MM.1S (cell line): ENCODE results near the gene NKX2-2.

Source experiments
- DNase-seq: peaks from one replicate; pipeline ENCODE4 v3.0.0-alpha.2; 2015
- H2AFZ ChIP-seq: fragments of 300-600 bp; sonication (generic); 2 replicates; pipeline ENCODE4 v1.6.0; 2016; ENCODE audit warnings: antibody characterized with exemption, low read length
- H3F3A ChIP-seq: fragments of 300-600 bp; sonication (generic); 2 replicates; pipeline ENCODE4 v1.6.1; 2016; ENCODE audit warnings: mild to moderate bottlenecking, antibody characterized with exemption, low read length, moderate library complexity, mixed read lengths; ENCODE audit not compliant: insufficient read depth
- H3K27ac ChIP-seq: fragments of 300-600 bp; sonication (generic); 2 replicates; pipeline ENCODE4 v1.5.1; 2016; ENCODE audit warnings: mild to moderate bottlenecking, low read length
- H3K27me3 ChIP-seq: fragments of 300-600 bp; sonication (generic); replicated peaks from 2 replicates; pipeline ENCODE4 v1.6.0; 2016; ENCODE audit warnings: low read length; ENCODE audit not compliant: insufficient read depth
- H3K36me3 ChIP-seq: fragments of 300-600 bp; sonication (generic); replicated peaks from 2 replicates; pipeline ENCODE4 v1.6.1; 2016; ENCODE audit warnings: mild to moderate bottlenecking, low read length, mixed read lengths; ENCODE audit not compliant: insufficient read depth
- H3K4me1 ChIP-seq: fragments of 300-600 bp; sonication (generic); 2 replicates; pipeline ENCODE4 v1.6.1; 2016; ENCODE audit warnings: low read length, mixed read lengths
- H3K4me2 ChIP-seq: fragments of 300-600 bp; sonication (generic); 2 replicates; pipeline ENCODE4 v1.6.0; 2016; ENCODE audit warnings: low read depth, low read length
- H3K4me3 ChIP-seq: fragments of 300-600 bp; sonication (generic); 2 replicates; pipeline ENCODE4 v1.5.1; 2016; ENCODE audit warnings: low read length, mixed read lengths
- H3K79me2 ChIP-seq: fragments of 300-600 bp; sonication (generic); 2 replicates; pipeline ENCODE4 v1.6.1; 2016; ENCODE audit warnings: mixed run types, low read length, mixed read lengths
- H3K9ac ChIP-seq: fragments of 300-600 bp; sonication (generic); 2 replicates; pipeline ENCODE4 v1.6.1; 2016; ENCODE audit warnings: low read length, mixed read lengths
- H3K9me2 ChIP-seq: fragments of 300-600 bp; sonication (generic); replicated peaks from 2 replicates; pipeline ENCODE4 v1.6.1; 2016; ENCODE audit warnings: mild to moderate bottlenecking, low read length, mixed read lengths; ENCODE audit not compliant: insufficient read depth
- H3K9me3 ChIP-seq: fragments of 300-600 bp; sonication (generic); replicated peaks from 2 replicates; pipeline ENCODE4 v1.6.1; 2016; ENCODE audit warnings: mild to moderate bottlenecking, low read length, mixed read lengths; ENCODE audit not compliant: insufficient read depth
- H4K20me1 ChIP-seq: fragments of 300-600 bp; sonication (generic); 2 replicates; pipeline ENCODE4 v1.6.1; 2016; ENCODE audit warnings: mild to moderate bottlenecking, low read length, moderate library complexity, mixed read lengths; ENCODE audit not compliant: insufficient read depth
- EZH2 ChIP-seq: fragments of 300-600 bp; sonication (generic); optimal IDR thresholded peaks from 2 replicates; pipeline ENCODE3; 2017; ENCODE audit warnings: low read depth, mild to moderate bottlenecking, antibody characterized with exemption, low read length, mixed read lengths
- EZH2phosphoT487 ChIP-seq: fragments of 300-600 bp; sonication (generic); IDR thresholded peaks from 2 replicates; pipeline ENCODE4 v1.6.1; 2018; ENCODE audit warnings: antibody characterized with exemption, low read length
- TF ChIP-seq, protein P1 (sequence below): fragments of 300-600 bp; sonication (generic); IDR thresholded peaks from 2 replicates; pipeline ENCODE4 v1.5.1; 2016; ENCODE audit warnings: antibody characterized with exemption, low read length, mixed read lengths

The NKX2-2 gene

DNA sequence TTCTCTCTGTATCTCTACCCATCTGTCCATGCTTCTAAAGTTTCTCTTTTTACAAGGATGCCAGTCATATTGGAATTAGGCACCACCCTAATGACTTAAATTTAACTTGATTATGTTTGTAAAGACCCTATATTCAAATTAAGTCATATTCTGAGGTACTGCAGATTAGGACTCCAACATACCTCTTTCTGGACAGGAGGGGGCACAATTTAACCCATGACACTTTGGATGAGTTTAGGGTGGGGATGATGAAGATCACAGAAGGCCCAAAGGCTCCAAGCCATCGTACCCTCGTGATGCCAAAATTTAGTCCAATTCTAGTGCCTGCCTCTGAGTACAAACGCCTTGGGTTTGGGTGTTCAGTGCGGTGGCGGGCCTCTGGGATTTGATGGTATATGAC, 15.0 kb upstream of the NKX2-2 start:
- Histone ChIP-seq H3K27ac (no peak overlapping the region), H3K27me3 (no peaks in the 10 kb centered on the region), H3K9ac (no peak overlapping the region), H3K36me3 (no peaks in the 10 kb centered on the region), H2AFZ (no peak overlapping the region), H4K20me1 (no peaks in the 10 kb centered on the region), H3F3A (no peaks in the 10 kb centered on the region), H3K4me2 (no peak overlapping the region), H3K4me1 (no peaks in the 10 kb centered on the region), H3K79me2 (no peaks in the 10 kb centered on the region), H3K9me3 (no peaks in the 10 kb centered on the region), H3K9me2 (no peaks in the 10 kb centered on the region), H3K4me3 (no peak overlapping the region)
- TF ChIP-seq, protein P1, sequence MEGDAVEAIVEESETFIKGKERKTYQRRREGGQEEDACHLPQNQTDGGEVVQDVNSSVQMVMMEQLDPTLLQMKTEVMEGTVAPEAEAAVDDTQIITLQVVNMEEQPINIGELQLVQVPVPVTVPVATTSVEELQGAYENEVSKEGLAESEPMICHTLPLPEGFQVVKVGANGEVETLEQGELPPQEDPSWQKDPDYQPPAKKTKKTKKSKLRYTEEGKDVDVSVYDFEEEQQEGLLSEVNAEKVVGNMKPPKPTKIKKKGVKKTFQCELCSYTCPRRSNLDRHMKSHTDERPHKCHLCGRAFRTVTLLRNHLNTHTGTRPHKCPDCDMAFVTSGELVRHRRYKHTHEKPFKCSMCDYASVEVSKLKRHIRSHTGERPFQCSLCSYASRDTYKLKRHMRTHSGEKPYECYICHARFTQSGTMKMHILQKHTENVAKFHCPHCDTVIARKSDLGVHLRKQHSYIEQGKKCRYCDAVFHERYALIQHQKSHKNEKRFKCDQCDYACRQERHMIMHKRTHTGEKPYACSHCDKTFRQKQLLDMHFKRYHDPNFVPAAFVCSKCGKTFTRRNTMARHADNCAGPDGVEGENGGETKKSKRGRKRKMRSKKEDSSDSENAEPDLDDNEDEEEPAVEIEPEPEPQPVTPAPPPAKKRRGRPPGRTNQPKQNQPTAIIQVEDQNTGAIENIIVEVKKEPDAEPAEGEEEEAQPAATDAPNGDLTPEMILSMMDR, result no peak; the same call in 1 of the 2 replicates
- TF ChIP-seq EZH2 (no peak), EZH2phosphoT487 (no peak)
- DNase-seq, result no peak

DNA sequence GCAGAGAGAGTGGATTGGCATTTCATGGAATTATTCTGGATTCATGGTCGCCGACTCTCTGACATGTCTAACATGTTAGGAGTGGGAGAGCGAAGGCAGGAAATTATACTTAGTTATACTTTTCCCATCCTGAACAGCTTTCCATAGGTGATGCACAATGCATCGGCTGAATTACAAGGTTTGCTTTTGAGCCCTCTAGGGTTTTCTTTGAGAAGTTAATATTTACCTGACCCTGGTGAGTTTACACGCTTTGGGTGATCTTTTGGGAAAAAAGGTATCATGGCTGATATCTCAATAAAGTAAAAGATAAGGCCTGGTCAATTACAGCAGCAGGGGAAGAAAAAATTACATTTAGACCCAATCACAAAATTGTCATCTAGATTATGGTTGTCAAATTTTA, 14.0 kb upstream of the NKX2-2 start:
- DNase-seq, result no peak
- Histone ChIP-seq H3F3A (no peaks in the 10 kb centered on the region), H3K4me1 (no peaks in the 10 kb centered on the region), H2AFZ (no peak overlapping the region), H3K9me2 (no peaks in the 10 kb centered on the region), H3K27me3 (no peaks in the 10 kb centered on the region), H4K20me1 (no peaks in the 10 kb centered on the region), H3K36me3 (no peaks in the 10 kb centered on the region), H3K4me2 (no peak overlapping the region), H3K27ac (no peak overlapping the region), H3K9ac (no peak overlapping the region), H3K9me3 (no peaks in the 10 kb centered on the region), H3K79me2 (no peaks in the 10 kb centered on the region), H3K4me3 (no peak overlapping the region)
- TF ChIP-seq, protein P1, result no peak
- TF ChIP-seq EZH2phosphoT487 (no peak), EZH2 (no peak)

DNA sequence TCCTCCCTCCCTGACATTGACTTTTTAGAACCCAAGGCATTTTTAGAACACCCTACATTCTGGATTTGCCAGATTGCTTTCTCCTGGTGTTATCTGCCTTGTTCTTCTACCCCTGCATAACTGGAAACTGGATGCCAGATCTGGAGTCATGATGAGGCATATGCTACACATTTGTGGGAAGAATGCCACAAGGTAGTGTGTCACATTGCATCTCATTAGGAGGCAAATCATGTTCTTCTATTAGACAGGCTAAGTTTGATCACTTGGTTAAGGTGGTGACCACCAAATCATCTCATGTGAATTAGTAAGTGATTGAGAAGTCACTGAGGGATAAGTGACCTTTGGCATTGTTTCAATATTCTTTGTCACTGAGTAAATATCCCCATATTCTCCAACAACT, 12.9 kb upstream of the NKX2-2 start:
- Histone ChIP-seq H3K9ac (no peak overlapping the region), H3F3A (no peaks in the 10 kb centered on the region), H3K27ac (no peak overlapping the region), H3K36me3 (no peaks in the 10 kb centered on the region), H3K27me3 (no peaks in the 10 kb centered on the region), H3K4me1 (no peaks in the 10 kb centered on the region), H3K79me2 (no peaks in the 10 kb centered on the region), H3K9me2 (no peaks in the 10 kb centered on the region), H3K9me3 (no peaks in the 10 kb centered on the region), H3K4me2 (no peak overlapping the region), H4K20me1 (no peaks in the 10 kb centered on the region), H3K4me3 (no peak overlapping the region), H2AFZ (no peak overlapping the region)
- DNase-seq, result no peak
- TF ChIP-seq EZH2 (no peak), EZH2phosphoT487 (no peak)
- TF ChIP-seq, protein P1, result no peak
